ENCODE data around the gene MRM3.
"Not testable (repeated sequence)": the region's sequence is repeated elsewhere in the genome, so short reads cannot be mapped to it uniquely, and the experiment has no call there.

Gene MRM3

DNA sequence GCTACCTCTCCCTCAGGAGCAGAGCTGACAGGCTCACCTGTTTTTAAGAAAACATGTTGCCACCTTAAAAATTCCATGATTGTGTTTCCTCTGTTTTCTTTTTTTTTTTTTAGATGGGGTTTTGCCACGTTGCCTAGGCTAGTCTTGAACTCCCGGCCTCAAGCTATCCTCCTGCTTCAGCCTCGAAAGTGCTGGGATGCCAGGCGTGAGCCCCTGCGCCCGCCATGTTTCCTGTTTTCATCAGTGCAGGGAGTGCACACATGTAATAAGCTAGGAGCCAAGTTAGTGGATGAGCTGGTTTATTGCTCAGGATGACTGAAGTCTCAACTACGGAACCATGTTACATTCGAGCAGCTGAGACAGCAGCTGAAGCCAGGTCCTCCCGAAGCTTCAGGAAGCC, 13.6 kb downstream of the MRM3 start:
- DNase-seq (ENCODE audit: low spot score), result no peak
- no peak for FAIRE-seq

DNA sequence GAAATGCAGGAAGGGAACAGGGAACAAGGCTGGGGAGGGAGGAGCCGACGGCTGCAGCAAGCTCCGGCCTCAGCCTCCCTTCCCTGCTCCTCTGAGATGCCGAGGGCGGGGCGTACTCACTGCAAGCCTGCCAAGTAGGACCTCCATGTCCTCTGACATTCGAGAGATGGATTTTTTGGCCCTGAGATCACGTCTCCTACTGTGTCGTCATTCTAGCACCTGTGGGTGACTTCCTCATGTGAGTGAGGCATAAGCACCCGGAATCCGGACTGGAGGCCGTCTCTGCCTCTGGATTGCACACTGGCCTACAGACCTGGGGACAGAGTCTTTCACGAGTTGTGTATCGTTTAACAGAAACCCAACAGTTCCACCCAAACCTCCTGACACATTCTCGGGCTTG, 14.5 kb downstream of the MRM3 start:
- DNase-seq (ENCODE audit: low spot score) (no peak), FAIRE-seq (no peak)

DNA sequence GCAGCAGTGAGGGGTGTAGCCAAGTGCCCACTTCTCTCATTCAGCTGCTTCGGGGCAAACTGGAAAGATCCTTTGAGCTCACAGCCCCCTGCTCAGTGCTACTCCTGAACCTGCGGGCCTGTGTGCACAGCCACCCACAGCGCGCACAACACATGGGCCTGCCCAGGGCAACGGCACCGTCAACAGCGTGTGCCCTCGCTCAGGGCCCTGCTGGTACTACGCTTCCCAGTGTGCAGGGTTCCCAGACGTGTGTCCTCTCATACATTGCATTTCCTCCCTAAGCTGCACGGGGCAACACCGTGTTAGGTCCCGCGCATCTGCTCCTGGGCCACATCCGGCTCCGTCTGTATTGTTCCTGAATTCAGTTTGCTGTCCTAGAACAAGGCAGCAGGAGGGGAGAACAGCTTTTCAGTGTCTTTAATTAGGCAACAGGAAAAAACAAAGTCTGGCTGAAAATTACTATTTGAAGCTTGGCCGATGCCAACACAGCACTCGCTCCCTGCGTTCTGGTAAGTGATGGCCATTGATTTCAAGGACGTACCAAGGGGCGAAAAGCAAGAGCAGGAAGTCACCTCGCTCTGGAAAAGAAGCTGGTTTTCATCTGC, 15.2 kb downstream of the MRM3 start:
- no peak for FAIRE-seq
- no peak for DNase-seq (ENCODE audit: low spot score)

DNA sequence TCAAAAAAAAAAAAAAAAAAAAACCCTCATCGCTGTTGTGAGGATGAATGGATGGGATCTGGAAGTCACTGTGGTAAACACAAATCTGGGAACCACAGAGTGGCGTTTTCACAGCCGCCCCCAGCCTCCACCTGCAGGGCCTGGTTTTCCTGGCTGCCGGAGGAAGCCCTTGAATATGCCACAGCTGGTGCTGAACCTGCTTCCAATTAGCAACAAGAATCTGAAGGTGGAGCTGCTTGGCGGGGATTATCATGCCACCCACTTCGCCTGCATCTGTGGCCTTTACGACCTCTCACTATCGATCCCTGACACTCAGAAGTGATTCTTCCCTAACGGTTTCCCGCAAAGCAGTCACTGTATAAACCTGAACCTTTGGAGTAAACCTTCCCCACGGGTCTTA, 16.1 kb downstream of the MRM3 start:
- FAIRE-seq (no peak), DNase-seq (ENCODE audit: low spot score) (no peak)

DNA sequence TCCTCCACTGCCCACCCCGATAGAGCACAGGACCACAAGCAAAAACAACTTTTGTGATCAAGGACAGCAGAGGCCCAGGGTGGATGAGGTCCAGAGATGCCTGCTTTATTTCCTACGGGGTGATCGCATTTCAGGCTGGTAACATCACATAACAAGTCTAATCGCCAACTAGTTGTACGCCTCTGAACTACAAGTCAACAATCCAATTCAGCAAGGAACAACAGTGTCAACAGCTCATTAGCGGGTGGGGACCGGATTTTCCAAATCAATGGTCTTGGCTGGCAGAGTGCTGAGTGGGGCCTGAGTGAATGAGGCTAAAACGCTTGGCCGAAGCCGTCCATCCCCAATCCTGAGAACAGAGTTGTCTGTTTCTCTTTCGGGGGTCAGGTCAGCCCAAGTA, 17.1 kb downstream of the MRM3 start:
- DNase-seq (ENCODE audit: low spot score) (no peak), FAIRE-seq (no peak)

DNA sequence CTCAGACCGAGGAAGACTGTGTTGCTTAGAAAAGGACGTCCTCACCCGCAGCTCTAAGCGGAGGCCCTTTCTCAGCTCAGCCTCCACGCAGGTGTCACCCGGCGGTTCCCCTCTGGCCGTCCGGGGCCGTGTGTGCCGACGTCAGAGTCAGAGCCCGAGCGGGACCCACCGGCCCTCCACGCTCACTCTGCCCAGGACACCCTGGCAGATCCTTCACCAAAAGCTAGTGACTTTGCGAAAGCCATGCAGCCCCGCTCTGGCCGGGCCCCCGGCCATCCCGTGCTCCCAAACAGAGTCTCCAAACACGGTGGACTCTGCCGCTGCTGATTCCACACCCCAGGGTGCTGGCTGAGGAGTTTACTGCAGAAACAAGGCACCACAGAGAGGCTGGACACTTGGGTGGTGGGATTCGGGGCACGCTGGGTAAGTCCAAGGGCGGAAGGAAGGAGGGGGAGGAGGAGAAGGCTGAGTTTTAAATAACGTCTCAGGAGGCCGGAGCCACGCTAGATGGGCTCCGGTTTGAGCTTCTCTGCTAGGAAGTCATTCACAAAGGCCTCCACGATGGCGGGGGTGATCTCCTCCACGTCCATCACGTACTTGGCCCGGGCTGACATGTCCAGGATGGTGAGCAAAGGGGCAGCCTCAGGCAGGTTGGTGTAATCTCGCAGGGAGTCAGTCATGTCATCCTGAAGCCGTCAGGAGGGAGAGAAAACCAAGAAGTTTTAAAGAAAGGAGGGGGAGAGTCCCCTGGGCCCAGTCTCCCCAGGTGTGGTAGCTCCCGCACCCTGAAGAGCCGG, 18.5 kb downstream of the MRM3 start:
- FAIRE-seq (no peak), DNase-seq (ENCODE audit: low spot score) (no peak)

DNA sequence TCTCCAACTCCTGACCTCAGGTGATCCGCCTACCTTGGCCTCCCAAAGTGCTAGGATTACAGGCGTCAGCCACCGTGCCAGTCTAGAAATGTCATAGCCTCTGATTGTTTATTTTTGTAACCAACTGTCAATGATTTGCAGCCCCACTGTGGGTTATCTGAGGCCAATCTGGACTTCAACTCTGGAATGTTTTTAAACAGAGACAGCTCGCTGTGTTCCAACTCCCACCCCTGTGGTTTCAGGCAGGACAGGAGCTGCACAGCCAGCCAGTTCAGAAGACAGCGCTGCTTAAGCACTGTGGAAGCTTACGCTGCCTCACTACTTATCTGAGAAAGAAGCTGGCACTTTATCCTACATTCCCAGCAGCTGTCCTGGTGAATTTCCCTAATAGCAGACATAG, 19.5 kb downstream of the MRM3 start:
- DNase-seq (ENCODE audit: low spot score) (no peak), FAIRE-seq (no peak)

DNA sequence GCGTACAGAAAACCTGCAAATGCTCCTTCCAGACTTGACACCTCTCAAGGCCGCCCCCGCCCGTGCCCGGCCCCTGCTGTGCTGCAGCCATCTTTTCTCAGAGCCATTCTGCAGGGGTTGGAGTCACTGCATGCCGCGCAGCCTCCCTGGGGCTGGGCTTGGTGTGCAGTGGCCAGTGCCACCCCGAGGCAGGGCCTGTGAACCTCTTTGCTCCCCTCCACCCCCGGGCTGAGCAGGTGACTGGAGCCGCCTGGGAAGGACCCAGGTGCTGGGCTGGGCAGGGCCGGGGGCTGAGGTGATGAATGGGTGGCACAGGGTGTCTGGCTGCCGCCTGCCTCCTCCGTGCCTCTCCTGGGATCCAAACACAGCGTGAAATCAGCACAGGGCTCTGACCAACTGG, 20.3 kb downstream of the MRM3 start:
- DNase-seq (ENCODE audit: low spot score) (no peak), FAIRE-seq (no peak)

DNA sequence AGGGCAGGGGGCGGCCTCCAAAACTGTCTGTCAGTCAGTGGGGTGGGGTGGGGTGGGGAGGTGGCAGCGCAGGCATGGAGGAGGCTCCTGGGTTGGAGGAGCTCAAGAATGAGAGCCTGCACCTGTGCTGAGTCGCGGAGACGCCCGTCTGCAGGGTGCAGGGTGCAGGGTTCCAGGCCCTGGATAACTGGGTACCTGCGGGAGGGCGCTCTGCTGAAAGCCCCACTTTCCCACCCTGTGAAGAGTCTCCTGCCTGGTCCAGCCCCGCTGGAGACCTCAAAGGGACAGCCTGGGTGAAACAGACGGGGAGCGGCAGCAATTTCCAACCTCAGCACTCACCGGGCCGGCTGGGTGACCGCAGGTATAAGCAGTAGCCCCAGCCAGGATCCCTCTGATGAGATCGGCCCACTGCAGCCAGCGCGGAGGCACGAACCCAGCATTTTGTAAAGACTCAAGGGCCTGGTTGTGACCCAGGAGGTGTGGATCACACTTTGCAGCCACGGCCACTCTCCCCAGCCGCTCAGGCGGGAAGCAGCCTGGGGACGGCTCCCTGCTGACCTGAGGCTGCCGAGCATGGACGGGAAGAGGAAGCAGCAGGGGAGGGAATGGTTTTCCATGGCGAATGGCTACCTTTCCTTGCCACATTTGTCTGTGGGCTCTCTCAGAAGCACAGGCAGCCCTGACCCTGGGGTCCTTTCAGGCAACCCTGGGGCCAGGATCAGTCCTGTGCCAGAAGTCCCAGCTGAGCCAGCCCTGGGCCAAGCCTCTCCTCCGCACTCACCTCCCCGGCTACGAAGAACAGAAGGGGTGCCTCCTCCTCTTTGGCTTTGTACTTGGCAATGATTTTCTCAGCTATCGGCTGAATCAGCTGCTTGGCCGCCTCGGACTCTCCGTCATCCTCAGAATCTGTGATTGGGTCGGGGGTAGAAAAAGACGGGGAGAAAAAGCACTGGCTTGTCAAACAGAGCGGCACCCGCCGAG, 21.0 kb downstream of the MRM3 start:
- FAIRE-seq (no peak), DNase-seq (ENCODE audit: low spot score) (no peak)

DNA sequence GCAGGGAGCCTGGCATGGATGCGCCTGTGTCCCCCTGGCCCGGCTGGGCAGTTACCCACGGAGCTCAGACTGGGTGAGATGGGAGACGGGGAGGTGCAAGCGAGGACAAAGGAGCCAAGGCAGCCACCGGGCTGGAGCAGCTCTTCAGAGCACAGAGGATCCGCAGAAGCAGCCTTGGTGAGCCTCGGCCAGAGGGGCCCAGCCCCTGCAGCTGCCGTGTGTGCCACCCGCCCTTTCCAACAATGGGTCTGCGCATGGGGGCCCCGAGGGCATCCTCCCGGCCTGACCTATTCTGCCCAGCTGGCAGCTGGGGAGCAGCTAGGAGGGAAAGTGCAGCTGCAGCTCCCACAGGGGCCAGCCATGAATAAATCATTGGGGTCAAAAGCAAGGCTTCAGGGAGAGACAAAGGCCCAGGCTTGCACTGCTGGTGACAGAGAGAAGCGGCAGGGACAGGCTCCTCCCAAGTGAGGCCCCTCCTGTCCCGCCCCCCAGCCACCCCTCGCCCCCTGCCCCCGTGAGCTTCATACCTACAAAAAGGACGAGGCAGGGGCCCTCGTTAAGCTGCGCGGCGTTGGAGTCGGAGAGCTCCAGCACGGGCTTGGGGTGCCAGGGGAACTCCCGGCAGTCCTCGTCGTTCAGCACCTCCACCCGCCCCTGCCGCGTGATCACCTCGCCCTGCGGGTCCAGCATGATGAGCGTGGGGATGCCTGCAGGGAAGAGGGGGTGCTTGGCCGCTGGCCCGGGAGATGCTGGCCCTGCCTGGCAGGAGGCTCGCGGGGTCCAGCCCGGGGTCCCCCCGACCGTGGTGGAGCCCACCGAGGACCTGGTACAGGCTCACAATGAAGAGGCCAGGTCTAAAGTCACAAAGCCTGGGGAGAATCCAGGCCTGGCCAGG, 22.6 kb downstream of the MRM3 start:
- FAIRE-seq (no peak), DNase-seq (ENCODE audit: low spot score) (no peak)

DNA sequence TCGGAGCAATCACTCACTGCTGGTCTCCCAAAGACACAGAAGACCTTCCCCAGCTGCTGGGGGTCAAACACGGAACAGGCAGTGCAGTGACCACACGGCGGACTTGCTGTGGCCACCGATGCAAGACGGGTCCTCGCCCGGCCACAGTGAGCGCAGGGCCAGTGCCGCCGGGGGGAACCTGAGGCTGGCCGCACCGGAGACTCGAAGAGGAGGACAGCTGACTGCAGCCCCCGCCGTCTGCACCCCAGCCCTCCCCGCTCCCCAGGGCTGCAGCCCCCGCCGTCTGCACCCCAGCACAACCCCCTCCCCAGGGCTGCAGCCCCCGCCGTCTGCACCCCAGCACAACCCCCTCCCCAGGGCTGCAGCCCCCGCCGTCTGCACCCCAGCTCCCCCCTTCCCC, 23.7 kb downstream of the MRM3 start:
- FAIRE-seq; DNase-seq (ENCODE audit: low spot score): not testable (repeated sequence)

DNA sequence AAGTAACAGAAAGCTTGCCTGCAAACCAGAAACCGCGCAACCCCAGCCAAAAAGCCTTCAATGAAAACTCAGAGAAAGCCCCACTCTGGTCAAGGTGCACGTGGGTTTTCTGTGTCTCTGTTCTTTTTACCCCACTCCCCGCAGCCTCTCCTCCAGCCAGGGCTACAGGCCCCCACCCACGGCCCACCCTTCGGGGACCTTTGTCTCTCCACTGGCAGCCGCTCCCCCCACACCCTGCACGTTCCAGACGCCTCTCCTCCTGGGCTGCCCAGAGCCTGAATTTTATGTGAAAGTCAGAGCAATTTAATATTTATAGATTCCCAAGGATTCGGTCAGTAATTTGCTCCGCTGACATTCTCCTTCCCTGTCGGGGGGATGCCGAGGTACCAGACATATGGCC, 24.2 kb downstream of the MRM3 start:
- DNase-seq (ENCODE audit: low spot score), result no peak
- no peak for FAIRE-seq

DNA sequence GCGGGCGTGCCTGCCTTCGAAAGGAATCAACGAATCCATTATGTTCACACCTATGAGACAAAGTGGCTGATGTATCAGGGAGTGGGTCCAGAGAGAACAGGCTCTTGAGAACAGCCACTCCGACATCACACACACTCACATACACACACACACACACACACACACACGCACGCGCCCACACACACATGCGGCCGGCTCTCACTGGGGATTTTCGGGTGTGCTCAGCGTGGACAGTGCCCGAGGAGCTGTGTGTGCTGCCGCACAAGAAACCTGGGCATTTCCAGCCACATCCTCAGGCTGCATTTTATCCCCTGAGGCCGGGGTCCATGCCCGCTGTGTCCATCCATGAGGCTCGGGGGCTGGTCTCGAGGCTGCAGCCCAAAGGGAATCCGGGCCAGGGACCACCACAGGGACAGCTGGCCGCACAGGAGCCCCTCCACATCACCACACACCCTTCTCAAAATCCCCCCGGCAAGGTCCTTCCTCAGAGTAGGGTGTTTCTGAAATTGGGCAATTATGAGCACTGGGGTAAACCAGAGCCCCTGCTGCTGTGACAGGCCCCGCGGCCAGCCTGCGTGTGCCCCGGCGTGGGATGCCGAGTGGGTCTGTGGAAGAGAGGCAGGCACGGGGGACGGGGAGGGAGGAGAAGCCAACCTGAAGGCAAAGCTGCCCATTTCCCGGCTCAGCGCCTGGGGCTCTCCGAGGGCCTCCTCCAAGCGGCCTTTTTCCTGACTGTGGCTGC, 24.8 kb downstream of the MRM3 start:
- DNase-seq (ENCODE audit: low spot score) (no peak), FAIRE-seq (no peak)

DNA sequence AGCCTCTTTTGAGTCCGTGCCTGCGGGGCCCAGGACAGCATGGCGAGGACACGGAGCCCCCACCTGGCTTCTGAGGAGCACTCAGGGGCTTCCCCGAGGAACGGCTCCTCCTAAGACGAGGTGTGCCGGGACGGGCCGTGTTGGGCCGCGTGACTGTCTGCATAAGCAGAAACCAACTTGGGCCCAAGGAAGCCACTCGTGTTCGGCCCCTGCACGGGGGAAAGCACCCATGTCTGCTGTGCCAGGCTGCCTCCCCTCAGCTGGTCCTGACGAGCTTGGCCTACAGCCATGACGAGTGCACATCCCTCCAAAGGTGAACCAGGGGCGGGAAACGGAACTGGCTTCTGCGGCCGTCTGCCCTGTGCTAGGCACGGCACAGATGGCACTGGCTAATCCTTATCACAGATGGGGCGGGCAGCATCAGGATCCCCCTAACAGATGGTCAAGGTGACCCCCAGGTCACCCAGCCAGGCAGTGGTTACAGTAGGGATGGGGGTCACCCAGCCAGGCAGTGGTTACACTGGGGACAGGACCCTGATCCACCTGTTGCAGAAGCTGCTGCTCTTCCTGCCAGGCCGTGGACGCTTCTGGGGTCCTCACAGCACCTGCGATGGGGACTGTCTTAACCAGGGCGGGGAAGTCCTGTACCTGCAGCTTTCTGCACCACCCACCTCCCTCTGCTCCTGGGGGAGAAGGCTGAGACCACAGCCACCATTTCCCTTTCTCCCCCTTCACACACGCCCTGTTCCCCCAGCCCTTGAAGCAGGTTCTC, 25.6 kb downstream of the MRM3 start:
- FAIRE-seq, result no peak
- DNase-seq (ENCODE audit: low spot score), result no peak

DNA sequence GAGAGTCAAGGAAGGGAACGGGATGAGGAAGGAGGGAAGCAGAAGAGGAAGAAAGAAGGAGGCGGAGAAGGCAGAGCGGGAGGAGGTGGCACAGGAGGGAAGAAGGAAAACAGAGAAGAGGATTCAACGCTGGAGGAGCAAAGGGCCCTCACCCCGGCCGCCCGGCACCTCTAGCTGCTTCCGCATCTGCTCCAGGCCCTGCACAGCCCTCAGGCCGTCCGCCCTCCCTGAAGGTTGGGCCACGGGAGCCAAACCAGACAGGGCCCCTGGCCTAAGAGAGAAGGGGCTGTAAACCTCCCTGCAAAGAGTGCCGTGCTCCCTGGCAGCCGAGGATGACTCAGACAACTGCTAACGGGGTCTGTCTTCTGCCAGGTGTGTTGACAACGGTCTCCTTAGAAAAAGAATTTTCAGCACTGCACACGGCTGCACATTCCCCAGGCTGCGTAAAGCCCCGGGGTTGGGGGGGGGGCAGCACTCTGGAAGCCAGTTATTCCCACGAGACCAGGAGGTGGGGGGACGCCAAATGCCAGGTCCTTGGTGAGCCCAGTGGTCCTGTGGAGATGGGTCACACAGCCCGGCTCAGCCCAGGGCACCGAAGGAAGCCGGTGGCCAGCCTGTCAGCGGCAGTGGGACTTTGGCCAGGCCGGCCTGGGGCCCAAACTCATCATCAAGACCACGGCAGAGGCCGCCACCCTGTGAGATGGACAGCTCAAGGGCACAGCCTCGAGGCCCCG, 29.1 kb downstream of the MRM3 start:
- FAIRE-seq (no peak), DNase-seq (ENCODE audit: low spot score) (no peak)

DNA sequence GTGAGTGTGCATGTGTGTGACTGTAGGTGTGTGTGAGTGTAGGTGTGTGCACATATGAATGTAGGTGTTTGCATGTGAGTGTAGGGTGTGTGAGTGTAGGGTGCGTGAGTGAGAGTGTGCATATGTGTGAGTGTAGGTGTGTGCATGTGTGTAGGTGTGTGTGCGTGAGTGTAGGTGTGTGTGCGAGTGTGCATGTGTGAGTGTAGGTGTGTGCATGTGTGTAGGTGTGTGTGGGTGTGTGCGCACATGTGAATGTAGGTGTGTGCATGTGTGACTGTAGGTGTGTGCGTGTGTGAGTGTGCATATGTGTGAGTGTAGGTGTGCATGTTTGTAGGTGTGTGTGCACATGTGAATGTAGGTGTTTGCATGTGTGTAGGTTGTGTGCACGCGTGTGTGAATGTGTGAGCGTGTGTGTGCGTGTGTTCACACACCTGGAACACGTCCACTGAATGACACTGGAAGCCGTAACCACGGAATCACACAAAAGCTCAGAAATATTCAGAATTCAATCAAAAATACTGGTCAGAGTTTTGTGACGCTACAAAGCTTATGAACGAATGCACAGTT, 30.6 kb downstream of the MRM3 start:
- FAIRE-seq, result peak; percentile 86

DNA sequence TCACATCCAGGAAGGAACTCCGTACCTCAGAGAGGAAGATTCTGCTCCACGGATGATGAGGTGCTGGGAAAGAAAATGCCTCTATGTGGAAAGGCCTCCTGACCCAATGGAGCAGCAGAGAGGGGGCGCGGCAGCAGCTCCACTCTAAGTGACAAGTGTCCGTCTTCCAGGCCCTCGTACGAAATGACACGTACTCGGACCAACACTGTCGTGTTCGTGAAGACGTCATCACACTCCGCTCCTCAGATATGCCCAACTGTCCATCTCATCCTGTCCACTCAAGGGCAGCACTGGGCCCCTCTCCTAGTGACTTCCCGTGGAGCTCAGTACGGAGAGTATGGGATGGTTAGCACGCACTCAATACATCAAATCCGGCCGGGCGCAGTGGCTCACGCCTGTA, 32.2 kb downstream of the MRM3 start:
- DNase-seq (ENCODE audit: low spot score) (no peak), FAIRE-seq (no peak)

More for the DNA sequence above, 30.6 kb downstream of the MRM3 start:
- DNase-seq (ENCODE audit: low spot score), result no peak

DNA sequence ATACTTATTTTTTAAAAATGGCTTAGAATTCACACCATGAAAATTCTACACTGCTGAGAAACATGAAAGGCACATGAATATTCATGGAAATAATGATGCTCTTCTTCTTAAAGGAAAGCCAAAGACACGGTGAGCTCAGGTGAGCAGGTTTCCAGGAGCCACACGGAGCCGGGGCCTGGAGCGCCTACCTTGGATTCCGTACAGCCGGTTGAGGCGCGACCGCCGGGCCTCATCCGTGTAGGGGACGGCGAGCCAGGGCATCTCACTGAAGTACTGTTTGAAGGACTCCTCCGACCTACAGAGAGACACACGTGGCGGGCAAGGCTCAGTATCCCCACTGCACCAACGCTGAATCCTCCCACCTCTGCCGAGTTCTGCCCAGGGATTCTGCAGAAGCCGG, 37.1 kb downstream of the MRM3 start:
- DNase-seq (ENCODE audit: low spot score) (no peak), FAIRE-seq (no peak)

DNA sequence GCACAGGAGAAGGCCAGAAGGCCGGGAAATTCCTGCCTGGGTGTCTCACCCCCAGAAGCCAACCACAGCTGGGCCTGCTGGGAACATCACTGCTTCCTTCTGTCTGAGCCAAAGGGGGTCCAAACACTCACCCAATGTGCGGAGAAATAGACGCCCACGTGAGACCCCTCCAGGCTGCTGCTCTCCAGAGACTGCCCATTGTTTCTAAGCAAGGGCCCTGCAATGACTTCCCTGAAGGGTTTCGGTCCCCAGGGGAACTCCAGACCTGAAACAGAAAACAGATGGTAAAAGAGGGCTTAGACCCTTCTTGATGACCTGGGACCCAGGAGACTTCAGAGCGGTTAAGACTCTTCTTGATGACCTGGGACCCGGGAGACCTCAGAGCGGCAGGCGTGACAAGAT, 41.3 kb downstream of the MRM3 start:
- FAIRE-seq, result no peak
- DNase-seq (ENCODE audit: low spot score), result no peak
